Endothelial cell of umbilical vein (primary cell): ENCODE measurements around the gene PRSS22. TPM values are rescaled to one million over a fixed set of nuclear protein-coding genes. Genes with fewer than 3 reads are reported as not detected.

Experiments
- BruUV-seq: library from RNA; stranded (reverse); fragments of 400-500 nt; replicated peaks from 2 replicates; lab custom pipeline; 2021; lab: Mats Ljungman, UMichigan
- CTCF ChIA-PET: fragments of 300-600, 350-600 bp; sonication (Branson Sonifier 250); formaldehyde crosslinking; loops from one replicate; lab custom pipeline; 2021; ENCODE audit warnings: antibody characterized with exemption, inconsistent platforms; lab: Charles Lee
- POLR2A ChIA-PET: fragments of 300-600, 350-600 bp; sonication (Branson Sonifier 250); formaldehyde crosslinking; loops from one replicate; lab custom pipeline; 2021; ENCODE audit warnings: antibody characterized with exemption, inconsistent platforms; lab: Charles Lee
- DNase-seq: peaks from one replicate; pipeline ENCODE4 v3.0.0-alpha.2; 2011; ENCODE audit warnings: low read depth, low spot score
- FAIRE-seq: peaks from 2 replicates; lab custom pipeline; 2011; peaks lifted over from hg19 to GRCh38; lab: Jason Lieb, UNC
- H2AFZ ChIP-seq: 2 replicates; pipeline ENCODE4 v1.6.0; 2012; ENCODE audit warnings: low read depth, low read length, control low read depth, inconsistent platforms
- H3K27ac ChIP-seq: 2 replicates; pipeline ENCODE4 v1.5.1; 2011; ENCODE audit warnings: low read depth, mild to moderate bottlenecking, control low read depth, low read length, moderate library complexity; ENCODE audit not compliant: insufficient read depth
- H3K27me3 ChIP-seq, 2 experiments: 2 replicates each; pipeline versions ENCODE4 v1.6.0 to v1.6.1; 2011; ENCODE audit warnings: low read length in 2 of 2, mixed read lengths in 1 of 2; ENCODE audit not compliant: control insufficient read depth in 2 of 2, insufficient read depth in 2 of 2
- H3K36me3 ChIP-seq, 2 experiments: 2 replicates in 1 of 2; 3 replicates in 1 of 2; pipeline ENCODE4 v1.5.1; 2011; ENCODE audit warnings: low read length in 2 of 2, mild to moderate bottlenecking in 1 of 2, moderate library complexity in 1 of 2; ENCODE audit not compliant: control insufficient read depth in 2 of 2, insufficient read depth in 2 of 2; ENCODE audit errors: extremely low read depth in 1 of 2
- H3K4me1 ChIP-seq: 3 replicates; pipeline ENCODE4 v1.5.1; 2011; ENCODE audit warnings: mild to moderate bottlenecking, low read length; ENCODE audit not compliant: control insufficient read depth, insufficient read depth; ENCODE audit errors: extremely low read depth
- H3K4me2 ChIP-seq: 2 replicates; pipeline ENCODE4 v1.6.1; 2011; ENCODE audit warnings: low read length, control low read depth, mixed read lengths; ENCODE audit not compliant: insufficient read depth
- H3K4me3 ChIP-seq, 3 experiments: fragments of 200-600 bp in 1 of 3; sonication (generic), shearing (Covaris generic) in 1 of 3; replicated peaks in 1 of 3; 2 replicates each; pipeline ENCODE4 v1.5.1; 2011 to 2016; ENCODE audit warnings: control low read depth in 3 of 3, low read length in 3 of 3, mild to moderate bottlenecking in 2 of 3, inconsistent platforms in 1 of 3, low read depth in 1 of 3, moderate library complexity in 1 of 3; ENCODE audit not compliant: insufficient read depth in 1 of 3
- H3K79me2 ChIP-seq: 2 replicates; pipeline ENCODE4 v1.6.0; 2012; ENCODE audit warnings: low read length, inconsistent platforms; ENCODE audit not compliant: control insufficient read depth, insufficient read depth
- H3K9ac ChIP-seq: replicated peaks from 2 replicates; pipeline ENCODE3; 2011; ENCODE audit warnings: low read length, control low read depth; ENCODE audit not compliant: insufficient read depth; ENCODE audit errors: extremely low read depth
- H3K9me1 ChIP-seq: replicated peaks from 3 replicates; pipeline ENCODE4 v1.6.0; 2011; ENCODE audit warnings: mild to moderate bottlenecking, low read length; ENCODE audit not compliant: control insufficient read depth, insufficient read depth; ENCODE audit errors: extremely low read depth
- H3K9me3 ChIP-seq: replicated peaks from 2 replicates; pipeline ENCODE4 v1.5.1; 2012; ENCODE audit warnings: low read length, inconsistent platforms; ENCODE audit not compliant: control insufficient read depth, insufficient read depth
- H4K20me1 ChIP-seq: replicated peaks from 2 replicates; pipeline ENCODE3; 2011; ENCODE audit warnings: mild to moderate bottlenecking, low read length; ENCODE audit not compliant: control insufficient read depth, insufficient read depth; ENCODE audit errors: extremely low read depth
- EZH2 ChIP-seq: IDR thresholded peaks from 2 replicates; pipeline ENCODE4 v1.6.1; 2012; ENCODE audit warnings: borderline replicate concordance, low read depth, mild to moderate bottlenecking, moderate library complexity, low read length, inconsistent platforms; ENCODE audit not compliant: severe bottlenecking
- FOS ChIP-seq: IDR thresholded peaks from 2 replicates; pipeline ENCODE4 v1.6.1; 2011; ENCODE audit warnings: mild to moderate bottlenecking, low read length, moderate library complexity, borderline replicate concordance; ENCODE audit not compliant: insufficient read depth
- GATA2 ChIP-seq: IDR thresholded peaks from 2 replicates; pipeline ENCODE4 v1.7.0; 2011; ENCODE audit warnings: low read depth, mild to moderate bottlenecking, moderate library complexity, mixed read lengths, low read length; ENCODE audit not compliant: insufficient read length, insufficient read depth
- JUN ChIP-seq: IDR thresholded peaks from 2 replicates; pipeline ENCODE4 v1.6.1; 2011; ENCODE audit warnings: borderline replicate concordance, low read depth; ENCODE audit not compliant: insufficient read length, insufficient read depth
- MYC ChIP-seq: IDR thresholded peaks from one replicate; pipeline ENCODE4 v1.6.1; 2011; ENCODE audit warnings: mild to moderate bottlenecking, low read depth, low read length
- POLR2A ChIP-seq: IDR thresholded peaks from 2 replicates; pipeline ENCODE4 v1.6.1; 2012; ENCODE audit warnings: low read depth, mild to moderate bottlenecking, control low read depth, low read length
- POLR2AphosphoS5 ChIP-seq: IDR thresholded peaks from 2 replicates; pipeline ENCODE4 v1.6.1; 2012; ENCODE audit warnings: low read depth, mild to moderate bottlenecking, control low read depth, low read length, moderate library complexity; ENCODE audit not compliant: insufficient read depth
- dilution Hi-C: fragments of 300-500 bp; cut with MboI; formaldehyde crosslinking; loops from one replicate; pipeline ENCODE4 v1.15.0; 2019; ENCODE audit warnings: low sequenced_read_pairs; ENCODE audit not compliant: extremely low pct_ligation_motif_present
- intact Hi-C: fragments of 100-400 bp; cut with micrococcal nuclease; formaldehyde crosslinking; loops from one replicate; pipeline ENCODE4 v1.10.0; 2022
- polyA plus RNA-seq, 4 experiments: library from polyadenylated mRNA; depleted of rRNA in 3 of 4; stranded (reverse) in 3 of 4; unstranded in 1 of 4; fragments of >200 nt; gene quantifications; 2 replicates each; pipeline versions ENCODE4 v1.2.1 to v1.2.3, GENCODE V29; 2011 to 2012; ENCODE audit warnings: missing spikeins in 1 of 4
- total RNA-seq: library from RNA; stranded (reverse); gene quantifications from 2 replicates; pipeline ENCODE4 v1.2.3, GENCODE V29; 2021
- TF ChIP-seq, protein P1 (sequence below): IDR thresholded peaks from 2 replicates; pipeline ENCODE4 v1.6.1; 2011; ENCODE audit not compliant: insufficient read depth, insufficient read length
- TF ChIP-seq, protein P2 (sequence below), 2 donors: IDR thresholded peaks; 1 replicate in 1 of 2; 2 replicates in 1 of 2; pipeline ENCODE4 v1.5.1; 2011; ENCODE audit warnings: low read length in 2 of 2, mild to moderate bottlenecking in 2 of 2, moderate library complexity in 2 of 2, control low read depth in 1 of 2, inconsistent platforms in 1 of 2, low read depth in 1 of 2; ENCODE audit not compliant: insufficient read depth in 1 of 2; ENCODE audit errors: extremely low read depth in 1 of 2

PRSS22 gene
- total and polyA plus RNA-seq, 2 donors (not counting 3 experiments of a cell fraction or from before 2014, with no cell fraction given): not detected

DNA sequence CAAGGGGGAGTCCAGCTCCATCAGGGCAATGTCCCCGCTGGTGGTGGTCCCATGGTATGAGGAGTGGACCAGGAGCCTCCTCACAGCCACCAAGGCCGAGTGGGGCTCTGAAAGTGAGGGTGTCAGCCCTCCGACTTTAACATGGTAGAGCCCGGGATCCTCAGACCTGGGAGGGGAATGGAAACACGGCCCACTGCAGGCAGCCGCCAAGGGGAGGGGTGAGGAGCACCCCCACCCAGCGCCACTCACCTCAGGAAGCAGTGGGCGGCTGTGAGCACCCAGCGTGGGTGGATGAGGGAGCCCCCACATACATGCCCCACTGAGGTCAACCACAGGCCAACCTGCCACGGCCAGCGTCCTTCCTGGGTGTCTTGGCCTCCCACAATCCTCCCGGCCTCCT lies 17.1 kb downstream of the PRSS22 start:
- BruUV-seq: no TSS peak
- Histone ChIP-seq H3K4me1 (peaks cover 15% of the 10 kb centered on the region), H3K79me2 (no peaks in the 10 kb centered on the region), H3K4me3 (no peak overlapping the region), H3K27ac (no peak overlapping the region), H3K27me3 (no peaks in the 10 kb centered on the region), H3K9me1 (no peaks in the 10 kb centered on the region), H4K20me1 (no peaks in the 10 kb centered on the region), H3K4me2 (no peak overlapping the region), H3K36me3 (no peaks in the 10 kb centered on the region), H3K9me3 (no peaks in the 10 kb centered on the region), H3K9ac (no peak overlapping the region), H2AFZ (no peak overlapping the region)
- FAIRE-seq (no peak), DNase-seq (no peak)
- TF ChIP-seq EZH2: no peak
- TF ChIP-seq FOS: no peak
- TF ChIP-seq, protein P1, sequence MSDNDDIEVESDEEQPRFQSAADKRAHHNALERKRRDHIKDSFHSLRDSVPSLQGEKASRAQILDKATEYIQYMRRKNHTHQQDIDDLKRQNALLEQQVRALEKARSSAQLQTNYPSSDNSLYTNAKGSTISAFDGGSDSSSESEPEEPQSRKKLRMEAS: no peak
- TF ChIP-seq POLR2AphosphoS5: no peak
- no peak for TF ChIP-seq GATA2
- TF ChIP-seq MYC: no peak
- no peak for TF ChIP-seq JUN
- TF ChIP-seq, protein P2, sequence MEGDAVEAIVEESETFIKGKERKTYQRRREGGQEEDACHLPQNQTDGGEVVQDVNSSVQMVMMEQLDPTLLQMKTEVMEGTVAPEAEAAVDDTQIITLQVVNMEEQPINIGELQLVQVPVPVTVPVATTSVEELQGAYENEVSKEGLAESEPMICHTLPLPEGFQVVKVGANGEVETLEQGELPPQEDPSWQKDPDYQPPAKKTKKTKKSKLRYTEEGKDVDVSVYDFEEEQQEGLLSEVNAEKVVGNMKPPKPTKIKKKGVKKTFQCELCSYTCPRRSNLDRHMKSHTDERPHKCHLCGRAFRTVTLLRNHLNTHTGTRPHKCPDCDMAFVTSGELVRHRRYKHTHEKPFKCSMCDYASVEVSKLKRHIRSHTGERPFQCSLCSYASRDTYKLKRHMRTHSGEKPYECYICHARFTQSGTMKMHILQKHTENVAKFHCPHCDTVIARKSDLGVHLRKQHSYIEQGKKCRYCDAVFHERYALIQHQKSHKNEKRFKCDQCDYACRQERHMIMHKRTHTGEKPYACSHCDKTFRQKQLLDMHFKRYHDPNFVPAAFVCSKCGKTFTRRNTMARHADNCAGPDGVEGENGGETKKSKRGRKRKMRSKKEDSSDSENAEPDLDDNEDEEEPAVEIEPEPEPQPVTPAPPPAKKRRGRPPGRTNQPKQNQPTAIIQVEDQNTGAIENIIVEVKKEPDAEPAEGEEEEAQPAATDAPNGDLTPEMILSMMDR (IDR thresholded peaks at IDR 0.05; ENCODE audit: extremely low read depth in 1 of 2, insufficient read depth in 1 of 2, low read depth in 1 of 2, low read length in 2 of 2): no peak
- TF ChIP-seq POLR2A: no peak
- dilution Hi-C loops: no loop called here
- ChIA-PET CTCF (interaction anchor here (3.0 to 6.4 kb wide), 2 partner anchors 29 to 65 kb away, joined by 15 to 372 read pairs; no protein-coding TSS in a partner anchor), POLR2A (no interaction called here)
- intact Hi-C loops: no loop called here
